ENCODE results near the gene SMC1B.
"Not testable (repeated sequence)": the region's sequence is repeated elsewhere in the genome, so short reads cannot be mapped to it uniquely, and the experiment has no call there.

The SMC1B gene

DNA sequence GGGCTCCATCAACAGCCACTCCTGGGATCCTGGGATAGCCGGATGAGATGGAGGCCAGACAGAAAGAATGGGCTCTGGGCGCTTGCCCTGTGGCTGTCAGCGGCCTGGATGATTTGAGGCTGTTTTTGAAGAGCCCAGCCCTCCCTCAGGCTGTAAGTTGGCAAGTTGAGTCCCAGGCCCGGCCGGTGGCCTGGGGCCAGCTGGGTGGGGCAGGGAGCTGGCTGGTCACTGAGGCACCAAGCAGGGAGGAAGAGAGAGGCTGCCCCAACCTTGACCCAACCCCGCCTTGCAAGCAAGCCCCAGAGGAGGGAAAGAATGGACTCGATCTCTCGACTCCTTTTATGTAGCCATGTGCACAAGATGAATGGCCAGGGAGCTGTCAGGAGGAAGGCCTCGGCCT is 35.0 kb upstream of the SMC1B start:
- no peaks in the 10 kb centered on the region for H3K27me3 ChIP-seq (ENCODE audit: insufficient read depth, low read depth, severe bottlenecking)
- no peak overlapping the region for H3K27ac ChIP-seq
- H3K4me3 ChIP-seq (ENCODE audit: low read depth, low read length), result no peak overlapping the region
- no peak for DNase-seq
- no peaks in the 10 kb centered on the region for H3K36me3 ChIP-seq
- H3K9me3 ChIP-seq (ENCODE audit: severe bottlenecking), result no peaks in the 10 kb centered on the region
- TF ChIP-seq CTCF (IDR thresholded peaks at IDR 0.05; ENCODE audit: low read depth, low read length), result no peak

DNA sequence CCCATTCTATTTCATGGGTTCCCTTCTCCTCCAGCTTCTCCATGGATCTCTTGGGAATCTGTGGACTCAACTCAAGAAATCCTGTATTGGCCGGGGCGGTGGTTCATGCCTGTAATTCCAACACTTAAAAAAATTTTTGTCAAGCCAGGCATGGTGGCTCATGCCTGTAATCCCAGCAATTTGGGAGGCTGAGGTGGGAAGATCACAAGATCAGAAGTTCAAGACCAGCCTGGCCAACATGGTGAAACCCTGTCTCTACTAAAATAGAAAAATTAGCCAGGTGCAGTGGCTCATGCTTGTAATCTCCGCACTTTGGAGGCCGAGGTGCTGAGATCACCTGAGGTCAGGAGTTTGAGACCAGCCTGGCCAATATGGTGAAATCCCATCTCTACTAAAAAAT is 34.2 kb upstream of the SMC1B start:
- not testable (repeated sequence) for H3K36me3 ChIP-seq; H3K4me3 ChIP-seq (ENCODE audit: low read depth, low read length); H3K27ac ChIP-seq; H3K9me3 ChIP-seq (ENCODE audit: severe bottlenecking); H3K27me3 ChIP-seq (ENCODE audit: insufficient read depth, low read depth, severe bottlenecking); DNase-seq

GRCh38 chr22:45446216-45446615 is 32.8 kb upstream of the SMC1B start:
- Histone ChIP-seq H3K9me3 (ENCODE audit: severe bottlenecking) (no peaks in the 10 kb centered on the region), H3K27ac (no peak overlapping the region), H3K4me3 (ENCODE audit: low read depth, low read length) (no peak overlapping the region), H3K27me3 (ENCODE audit: insufficient read depth, low read depth, severe bottlenecking) (no peaks in the 10 kb centered on the region), H3K36me3 (no peaks in the 10 kb centered on the region)
- TF ChIP-seq CTCF (IDR thresholded peaks at IDR 0.05; ENCODE audit: low read depth, low read length), result no peak
- DNase-seq, result no peak

DNA sequence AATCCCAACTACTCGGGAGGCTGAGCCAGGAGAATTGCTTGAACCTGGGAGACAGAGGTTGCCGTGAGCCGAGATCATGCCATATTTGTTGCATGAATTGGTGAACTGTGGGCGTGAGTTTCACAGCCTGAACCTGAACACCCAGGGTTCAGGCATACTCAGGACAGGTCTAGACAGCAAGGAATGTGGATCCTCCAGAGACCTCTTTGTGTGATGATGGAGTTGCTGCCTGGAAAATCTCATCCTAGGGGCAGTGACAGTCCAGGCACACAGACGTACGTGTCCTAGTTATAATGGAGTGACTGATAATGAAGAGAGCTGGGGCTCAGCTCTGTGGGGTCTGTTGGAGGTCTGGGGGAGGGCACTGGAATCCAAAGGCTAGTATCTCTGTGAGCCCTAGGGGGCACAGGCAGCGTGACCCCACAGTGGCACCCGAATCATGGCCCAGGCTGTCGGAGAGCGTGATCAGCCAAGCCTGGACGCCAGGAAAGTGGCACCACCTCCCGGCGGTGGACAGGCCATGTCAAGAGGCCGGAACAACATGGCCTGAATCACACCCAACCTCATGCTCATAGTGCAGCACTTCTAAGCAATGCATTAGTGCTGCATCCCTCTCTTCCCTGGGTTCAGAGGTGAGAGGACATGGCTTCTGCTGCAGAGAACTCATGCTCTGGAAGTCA is 31.8 kb upstream of the SMC1B start:
- no peak for TF ChIP-seq CTCF (IDR thresholded peaks at IDR 0.05; ENCODE audit: low read depth, low read length)
- Histone ChIP-seq H3K27me3 (ENCODE audit: insufficient read depth, low read depth, severe bottlenecking) (no peaks in the 10 kb centered on the region), H3K36me3 (no peaks in the 10 kb centered on the region), H3K27ac (no peak overlapping the region), H3K4me3 (ENCODE audit: low read depth, low read length) (no peak overlapping the region), H3K9me3 (ENCODE audit: severe bottlenecking) (no peaks in the 10 kb centered on the region)
- DNase-seq, result no peak

DNA sequence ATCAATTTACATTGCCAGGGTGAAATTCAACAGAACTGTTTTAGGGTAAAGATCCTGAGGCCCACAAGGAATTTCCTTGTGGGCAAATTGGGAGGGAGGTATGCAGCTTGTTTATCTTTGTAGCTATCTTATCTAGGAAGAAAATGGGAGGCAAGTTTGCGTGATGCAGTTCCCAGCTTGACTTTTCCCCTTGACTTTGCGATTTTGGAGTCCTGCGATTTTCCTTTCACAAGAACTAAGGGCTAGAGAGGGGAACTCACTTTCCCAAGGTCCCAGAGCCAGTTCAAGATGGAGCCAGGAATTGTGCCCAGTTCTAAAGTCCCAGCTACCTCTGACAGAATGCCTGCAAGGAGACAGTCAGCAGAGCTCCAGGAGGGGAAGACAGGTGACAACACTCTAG is 30.8 kb upstream of the SMC1B start:
- DNase-seq, result no peak
- Histone ChIP-seq H3K27me3 (ENCODE audit: insufficient read depth, low read depth, severe bottlenecking) (no peaks in the 10 kb centered on the region), H3K27ac (no peak overlapping the region)

GRCh38 chr22:45442116-45442515 is 28.7 kb upstream of the SMC1B start:
- H3K9me3 ChIP-seq (ENCODE audit: severe bottlenecking), result no peaks in the 10 kb centered on the region
- H3K27ac ChIP-seq, result no peak overlapping the region
- no peaks in the 10 kb centered on the region for H3K27me3 ChIP-seq (ENCODE audit: insufficient read depth, low read depth, severe bottlenecking)
- DNase-seq, result no peak
- H3K36me3 ChIP-seq, result no peaks in the 10 kb centered on the region
- TF ChIP-seq CTCF (IDR thresholded peaks at IDR 0.05; ENCODE audit: low read depth, low read length), result no peak
- H3K4me3 ChIP-seq (ENCODE audit: low read depth, low read length), result no peak overlapping the region

More for the DNA sequence above, 30.8 kb upstream of the SMC1B start:
- no peaks in the 10 kb centered on the region for H3K36me3 ChIP-seq
- H3K4me3 ChIP-seq (ENCODE audit: low read depth, low read length), result no peak overlapping the region
- no peaks in the 10 kb centered on the region for H3K9me3 ChIP-seq (ENCODE audit: severe bottlenecking)
- no peak for TF ChIP-seq CTCF (IDR thresholded peaks at IDR 0.05; ENCODE audit: low read depth, low read length)
